ENCODE data around the gene RNF182. TPM values are rescaled to one million over a fixed set of nuclear protein-coding genes. Genes with fewer than 3 reads are reported as not detected.

The RNF182 gene
- total RNA-seq, 2 donors from 2014 or later, result 0.33 to 1.6 TPM

GRCh38 chr6:13985663-13986325, 61.0 kb downstream of the RNF182 start:
- WGBS, 2 donors, result 54 to 65% methylated on average over 4 of the region's 4 CpGs
- TF ChIP-seq POLR2A (IDR thresholded peaks at IDR 0.05) (no peak), CTCF (IDR thresholded peaks at IDR 0.05) (no peak)
- DNase-seq (no peak), ATAC-seq (no peak)
- H3K36me3 ChIP-seq (replicated peaks in 1 of 2; ENCODE audit: insufficient read depth in 1 of 2, low read depth in 2 of 2), result no peaks in the 10 kb centered on the region
- H3K4me1 ChIP-seq, result no peaks in the 10 kb centered on the region
- no peak overlapping the region for H3K27ac ChIP-seq
- intact Hi-C loops (cut with DNase I), result no loop called here
- no peak overlapping the region for H3K4me3 ChIP-seq
- H3K27me3 ChIP-seq, result no peaks in the 10 kb centered on the region
- no peaks in the 10 kb centered on the region for H3K9me3 ChIP-seq

GRCh38 chr6:13986700-13987399, 62.1 kb downstream of the RNF182 start:
- Histone ChIP-seq H3K27me3 (no peaks in the 10 kb centered on the region), H3K4me1 (no peaks in the 10 kb centered on the region), H3K4me3 (no peak overlapping the region), H3K36me3 (replicated peaks in 1 of 2; ENCODE audit: insufficient read depth in 1 of 2, low read depth in 2 of 2) (no peaks in the 10 kb centered on the region), H3K9me3 (no peaks in the 10 kb centered on the region), H3K27ac (no peak overlapping the region)
- ATAC-seq (no peak), DNase-seq (no peak)
- intact Hi-C loops (cut with DNase I), result no loop called here
- WGBS, 2 donors, result 59 to 71% methylated on average over 4 of the region's 4 CpGs
- TF ChIP-seq CTCF (IDR thresholded peaks at IDR 0.05) (no peak), POLR2A (IDR thresholded peaks at IDR 0.05) (no peak)

GRCh38 chr6:13987400-13987865, 62.7 kb downstream of the RNF182 start:
- H3K9me3 ChIP-seq, result no peaks in the 10 kb centered on the region
- WGBS, 2 donors, result 79 to 80% methylated on average over 11 of the region's 11 CpGs
- H3K27me3 ChIP-seq, result no peaks in the 10 kb centered on the region
- DNase-seq (no peak), ATAC-seq (no peak)
- no peak overlapping the region for H3K4me3 ChIP-seq
- intact Hi-C loops (cut with DNase I), result no loop called here
- no peak overlapping the region for H3K27ac ChIP-seq
- no peaks in the 10 kb centered on the region for H3K36me3 ChIP-seq (replicated peaks in 1 of 2; ENCODE audit: insufficient read depth in 1 of 2, low read depth in 2 of 2)
- no peaks in the 10 kb centered on the region for H3K4me1 ChIP-seq
- TF ChIP-seq CTCF (IDR thresholded peaks at IDR 0.05) (no peak), POLR2A (IDR thresholded peaks at IDR 0.05) (no peak)

GRCh38 chr6:13988049-13988738, 63.4 kb downstream of the RNF182 start:
- intact Hi-C loops (cut with DNase I), result no loop called here
- Histone ChIP-seq H3K27me3 (no peaks in the 10 kb centered on the region), H3K4me3 (no peak overlapping the region), H3K27ac (no peak overlapping the region), H3K9me3 (no peaks in the 10 kb centered on the region), H3K36me3 (replicated peaks in 1 of 2; ENCODE audit: insufficient read depth in 1 of 2, low read depth in 2 of 2) (no peaks in the 10 kb centered on the region), H3K4me1 (no peaks in the 10 kb centered on the region)
- ATAC-seq (no peak), DNase-seq (no peak)
- no peak for TF ChIP-seq CTCF (IDR thresholded peaks at IDR 0.05)
- TF ChIP-seq POLR2A (IDR thresholded peaks at IDR 0.05), result no peak
- 53 to 58% methylated on average over 5 of the region's 5 CpGs for WGBS, 2 donors

Measured in body of pancreas (tissue), 4 donors.